ENCODE results near the gene RBMXL3. TPM values are rescaled to one million over a fixed set of nuclear protein-coding genes. Genes with fewer than 3 reads are reported as not detected.

RBMXL3 gene
- total RNA-seq, 1 experiment from 2014 or later, result not detected

- Mint-ChIP-seq H3K4me1 (peaks cover 8 to 12% of the 10 kb centered on the region in 2 experiments), H3K4me3 (no peak overlapping the region), H3K27me3 (ENCODE audit: low read depth) (no peaks in the 10 kb centered on the region), H3K36me3 (ENCODE audit: insufficient read depth in 1 of 3, low read depth in 3 of 3) (peaks cover 4 to 29% (median 5%) of the 10 kb centered on the region in 3 experiments; a peak in 6 of 7 replicates), H3K9me3 (peaks cover 2 to 11% of the 10 kb centered on the region in 2 experiments; a peak in 3 of 5 replicates), H3K27ac (0 out of 7 replicates have a peak overlapping the region, but pooled peaks of 1 of the 3 experiments have one; percentile 35)
- H3K9me3 ChIP-seq (ENCODE audit: control insufficient read depth, low read depth, low read length), result no peaks in the 10 kb centered on the region
- H2BK120ac ChIP-seq (ENCODE audit: low read depth, low read length, poor library complexity, severe bottlenecking), result no peak overlapping the region
- no peak overlapping the region for H4K8ac ChIP-seq (replicated peaks; ENCODE audit: insufficient read length, low read depth, low read length)
- H2BK5ac ChIP-seq (ENCODE audit: insufficient read length, low read length), result no peak overlapping the region
- H4K20me1 ChIP-seq (ENCODE audit: control insufficient read depth, insufficient read depth, insufficient read length), result peaks cover 3% of the 10 kb centered on the region
- no peak overlapping the region for H3K27ac ChIP-seq (ENCODE audit: insufficient read length, low read depth, low read length)
- H3K23ac ChIP-seq (ENCODE audit: insufficient read length, low read depth, low read length), result no peak overlapping the region
- H3K4ac ChIP-seq (ENCODE audit: low read depth, low read length), result no peak overlapping the region
- no peak overlapping the region for H3K4me2 ChIP-seq (ENCODE audit: insufficient read depth, insufficient read length, low read length)
- H3K9ac ChIP-seq (ENCODE audit: extremely low read depth, insufficient read length, low read length), result no peak overlapping the region
- no peak overlapping the region for H3K14ac ChIP-seq (ENCODE audit: insufficient read depth, low read length)
- no peak overlapping the region for H2BK20ac ChIP-seq (ENCODE audit: low read depth, low read length, poor library complexity, severe bottlenecking)
- TF ChIP-seq CTCF (conservative IDR thresholded peaks at IDR 0.05), result no peak
- DNase-seq, result no peak
- no peak overlapping the region for H4K91ac ChIP-seq (ENCODE audit: insufficient read length, low read depth, low read length)
- no peak overlapping the region for H3T11ph ChIP-seq (ENCODE audit: low read length)
- no peaks in the 10 kb centered on the region for H3K79me2 ChIP-seq (ENCODE audit: insufficient read depth, low read length)
- no peaks in the 10 kb centered on the region for H3K27me3 ChIP-seq (ENCODE audit: insufficient read depth, low read length)
- H2BK12ac ChIP-seq (ENCODE audit: insufficient read length, low read depth, low read length), result no peak overlapping the region
- no peak overlapping the region for H2AK5ac ChIP-seq (ENCODE audit: insufficient read length, low read length)
- no peak overlapping the region for H3K56ac ChIP-seq (ENCODE audit: insufficient read length, low read depth, low read length)
- WGBS (ENCODE audit: extremely low coverage, insufficient read length, low lambda C conversion rate), result no CpG with 5 or more reads among the region's 35 CpGs
- no peak overlapping the region for H4K5ac ChIP-seq (ENCODE audit: insufficient read length, low read depth, low read length)
- H2AFZ ChIP-seq (ENCODE audit: low read length), result no peak overlapping the region
- H3K4me1 ChIP-seq (ENCODE audit: insufficient read depth, low read length), result no peaks in the 10 kb centered on the region
- no peaks in the 10 kb centered on the region for H3K79me1 ChIP-seq (ENCODE audit: insufficient read depth, low read depth, low read length, poor library complexity, severe bottlenecking)
- no peaks in the 10 kb centered on the region for H3K23me2 ChIP-seq (ENCODE audit: insufficient read length, low read depth, low read length, poor library complexity, severe bottlenecking)
- no peak overlapping the region for H3K18ac ChIP-seq (ENCODE audit: insufficient read length, low read depth, low read length)
- no peak overlapping the region for H2BK15ac ChIP-seq (ENCODE audit: low read depth, low read length)
Observed at GRCh38 chrX:115192244-115192700, 3.1 kb downstream of the RBMXL3 start.
